ENCODE data around the gene MAN1B1.

Gene MAN1B1

DNA sequence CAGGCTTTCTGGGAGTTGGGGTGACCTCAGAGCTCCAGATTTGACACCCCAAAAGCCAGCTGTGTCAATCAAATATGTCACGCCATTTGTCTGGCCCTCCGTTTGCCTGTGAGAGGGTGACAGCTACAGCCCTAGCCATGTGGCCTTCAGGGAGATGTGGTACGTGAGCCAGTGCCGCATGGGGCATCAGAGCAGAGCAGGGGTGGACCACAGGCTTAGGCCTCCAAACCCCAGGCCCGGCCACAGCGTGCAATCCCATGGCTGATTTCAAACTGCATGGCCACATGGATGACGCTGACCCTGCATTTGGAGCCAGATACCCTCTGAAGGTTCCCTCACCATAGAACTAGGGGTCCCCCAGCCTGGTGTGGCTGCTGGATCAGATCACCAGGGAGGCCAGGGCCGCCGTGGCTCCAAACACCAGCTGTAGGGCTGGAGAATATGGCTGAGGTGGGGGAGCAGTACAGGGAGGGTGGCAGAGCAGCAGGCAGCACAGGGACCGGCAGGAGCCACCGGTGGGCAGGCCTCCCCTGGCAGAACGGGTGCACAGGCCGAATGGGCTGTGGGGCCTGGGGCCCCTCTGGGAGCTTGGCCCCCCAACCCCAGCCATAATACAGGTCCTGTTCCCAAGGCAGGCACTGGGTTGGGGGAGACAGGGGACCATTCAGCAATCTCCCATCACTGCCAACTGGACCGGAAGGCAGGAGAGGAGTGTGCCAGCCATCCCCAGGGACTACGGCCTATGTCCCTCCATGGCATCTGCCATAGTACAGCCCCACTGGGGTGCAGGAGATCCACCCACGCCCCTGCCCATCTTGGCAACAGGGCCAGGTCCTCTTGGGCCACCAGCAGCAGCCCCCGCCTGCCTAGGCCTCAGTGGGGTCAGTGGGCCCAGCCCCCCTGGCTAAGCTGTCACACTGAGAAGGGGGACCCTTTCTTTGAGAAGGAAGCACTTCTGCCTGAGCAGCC lies 18.0 kb upstream of the MAN1B1 start:
- no peak for DNase-seq (ENCODE audit: low spot score)
- ChIA-PET POLR2A (ENCODE audit: low non-redundant PET) (interaction anchor here (0.5 to 2.4 kb wide), 3 partner anchors 14 to 46 kb away, joined by 3 to 15 read pairs (median 4); partner anchors contain the start of gene MAN1B1), CTCF (interaction anchor here (0.7 to 6.0 kb wide), 17 partner anchors 8 to 226 kb away, joined by 3 to 76 read pairs (median 10); partner anchors contain the start of genes ABCA2, MAN1B1, NPDC1 and UAP1L1)
- TF ChIP-seq, protein P1, sequence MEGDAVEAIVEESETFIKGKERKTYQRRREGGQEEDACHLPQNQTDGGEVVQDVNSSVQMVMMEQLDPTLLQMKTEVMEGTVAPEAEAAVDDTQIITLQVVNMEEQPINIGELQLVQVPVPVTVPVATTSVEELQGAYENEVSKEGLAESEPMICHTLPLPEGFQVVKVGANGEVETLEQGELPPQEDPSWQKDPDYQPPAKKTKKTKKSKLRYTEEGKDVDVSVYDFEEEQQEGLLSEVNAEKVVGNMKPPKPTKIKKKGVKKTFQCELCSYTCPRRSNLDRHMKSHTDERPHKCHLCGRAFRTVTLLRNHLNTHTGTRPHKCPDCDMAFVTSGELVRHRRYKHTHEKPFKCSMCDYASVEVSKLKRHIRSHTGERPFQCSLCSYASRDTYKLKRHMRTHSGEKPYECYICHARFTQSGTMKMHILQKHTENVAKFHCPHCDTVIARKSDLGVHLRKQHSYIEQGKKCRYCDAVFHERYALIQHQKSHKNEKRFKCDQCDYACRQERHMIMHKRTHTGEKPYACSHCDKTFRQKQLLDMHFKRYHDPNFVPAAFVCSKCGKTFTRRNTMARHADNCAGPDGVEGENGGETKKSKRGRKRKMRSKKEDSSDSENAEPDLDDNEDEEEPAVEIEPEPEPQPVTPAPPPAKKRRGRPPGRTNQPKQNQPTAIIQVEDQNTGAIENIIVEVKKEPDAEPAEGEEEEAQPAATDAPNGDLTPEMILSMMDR (conservative IDR thresholded peaks at IDR 0.05; ENCODE audit: low read depth) = no peak
- H3K27ac ChIP-seq = peak overlapping the region; percentile 85

DNA sequence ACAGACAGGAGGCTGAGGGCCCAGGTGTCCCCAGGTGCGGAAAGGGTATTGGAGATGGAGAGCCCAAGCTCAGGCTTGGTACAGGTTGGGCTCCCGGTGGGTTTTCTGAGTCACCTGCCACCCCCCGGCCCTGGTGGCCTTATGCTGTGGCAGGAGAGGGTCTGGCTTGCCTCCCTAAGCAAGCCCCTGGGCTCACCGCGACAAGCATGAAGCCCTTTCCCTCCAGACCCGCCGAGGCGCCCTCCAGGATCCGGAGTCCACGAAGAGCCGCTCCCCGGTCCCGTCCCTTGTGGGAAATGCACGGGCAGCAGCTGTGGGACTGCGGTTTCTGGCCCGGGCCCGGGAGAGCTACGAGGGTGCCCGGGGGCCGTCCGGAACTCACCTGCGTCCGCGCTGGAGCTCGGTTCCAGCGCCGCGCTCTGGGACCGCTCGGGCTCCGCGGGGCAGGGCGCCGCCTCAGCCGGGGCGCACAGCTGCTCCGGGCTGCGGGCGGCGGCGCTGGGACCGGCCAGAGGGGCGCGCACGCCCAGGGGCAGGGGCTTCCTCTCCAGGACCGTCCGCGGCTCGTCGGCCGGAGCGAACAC lies 17.2 kb upstream of the MAN1B1 start:
- ChIA-PET CTCF (interaction anchor here (0.7 to 6.0 kb wide), 12 partner anchors 10 to 226 kb away, joined by 3 to 76 read pairs (median 5); partner anchors contain the start of genes ABCA2, MAN1B1 and NPDC1), POLR2A (ENCODE audit: low non-redundant PET) (interaction anchor here (0.5 to 2.4 kb wide), 4 partner anchors 14 to 45 kb away, joined by 3 to 15 read pairs (median 4); partner anchors contain the start of gene MAN1B1)
- no peak for DNase-seq (ENCODE audit: low spot score)
- TF ChIP-seq, protein P1 (conservative IDR thresholded peaks at IDR 0.05; ENCODE audit: low read depth) = no peak
- peak overlapping the region; percentile 85 for H3K27ac ChIP-seq

DNA sequence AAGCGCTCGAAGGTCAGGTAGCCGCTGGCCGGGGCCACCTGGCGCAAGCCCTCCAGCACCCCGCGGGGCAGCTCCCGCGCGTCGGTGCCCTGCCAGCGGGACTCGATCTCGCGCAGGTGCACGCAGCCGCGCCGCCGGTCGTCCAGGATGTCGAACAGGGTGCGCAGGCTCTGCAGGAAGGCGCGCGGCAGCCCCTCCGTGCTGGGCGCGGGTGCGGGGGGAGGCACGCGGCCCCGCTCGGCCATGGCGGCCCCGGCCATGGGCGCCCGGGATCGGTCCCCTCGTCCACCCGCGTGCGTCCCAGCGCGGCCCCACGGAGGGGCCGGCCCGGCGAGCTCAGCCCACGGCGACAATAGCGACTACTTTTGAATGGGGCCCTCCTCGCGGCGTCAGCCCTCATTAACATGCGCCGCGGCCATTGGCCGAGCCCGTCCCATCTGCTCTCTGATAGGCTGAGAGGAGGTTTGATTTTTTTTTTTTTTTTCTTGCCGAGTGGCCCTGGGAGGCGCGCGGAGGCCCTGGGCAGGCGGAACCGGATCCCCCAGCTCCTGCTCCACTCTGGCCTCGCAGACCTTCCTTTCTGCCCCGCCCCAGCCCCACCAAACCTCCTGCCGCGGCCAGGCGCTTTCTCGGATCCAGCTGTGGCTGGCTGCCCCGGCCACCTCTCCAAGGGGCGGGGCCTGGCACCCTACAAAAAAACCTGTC lies 16.4 kb upstream of the MAN1B1 start, which contains the start of gene SAPCD2:
Gene SAPCD2 (minus strand): TSS at position 357 of the 705 bp plus-strand sequence. CDS start 97 bp downstream, at position 260.
- peak within 1 kb of the TSS; percentile 85 for H3K27ac ChIP-seq
- TF ChIP-seq, protein P1 (conservative IDR thresholded peaks at IDR 0.05; ENCODE audit: low read depth) = no peak
- ChIA-PET CTCF (interaction anchor here (0.6 to 6.0 kb wide), 12 partner anchors 10 to 166 kb away, joined by 3 to 76 read pairs (median 5); partner anchors contain the start of genes ABCA2 and NPDC1), POLR2A (ENCODE audit: low non-redundant PET) (interaction anchor here (0.6 to 2.4 kb wide), 7 partner anchors 13 to 192 kb away, joined by 3 to 15 read pairs (median 3); partner anchors contain the start of gene MAN1B1)
- DNase-seq (ENCODE audit: low spot score) = peak; percentile 96

DNA sequence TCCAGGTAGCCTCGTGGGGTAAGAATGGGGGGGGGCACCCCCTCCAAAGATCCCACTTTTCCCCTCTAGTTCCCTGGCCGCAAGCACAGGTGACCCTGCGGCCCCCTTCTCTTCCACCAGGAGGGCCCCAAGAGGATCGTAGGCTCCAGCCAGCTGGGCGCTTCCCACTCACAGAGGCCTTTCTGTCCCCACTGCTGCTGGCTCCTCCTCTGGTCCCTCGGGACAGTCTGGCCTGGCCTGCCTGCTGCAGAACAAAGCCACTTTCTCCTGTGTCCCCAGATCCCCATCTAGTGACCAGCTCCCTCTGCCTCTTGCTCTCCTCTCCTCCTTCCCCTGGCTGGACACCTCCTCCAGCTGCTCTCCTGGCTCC lies 15.9 kb upstream of the MAN1B1 start:
- ChIA-PET POLR2A (ENCODE audit: low non-redundant PET) (interaction anchor here (0.6 to 2.4 kb wide), 6 partner anchors 16 to 191 kb away, joined by 3 to 15 read pairs (median 3); partner anchors contain the start of gene MAN1B1), CTCF (interaction anchor here (0.6 to 6.0 kb wide), 9 partner anchors 19 to 166 kb away, joined by 3 to 76 read pairs (median 5); partner anchors contain the start of genes ABCA2 and NPDC1)
- peak overlapping the region; percentile 85 for H3K27ac ChIP-seq
- DNase-seq (ENCODE audit: low spot score) = no peak
- TF ChIP-seq, protein P1 (conservative IDR thresholded peaks at IDR 0.05; ENCODE audit: low read depth) = no peak

DNA sequence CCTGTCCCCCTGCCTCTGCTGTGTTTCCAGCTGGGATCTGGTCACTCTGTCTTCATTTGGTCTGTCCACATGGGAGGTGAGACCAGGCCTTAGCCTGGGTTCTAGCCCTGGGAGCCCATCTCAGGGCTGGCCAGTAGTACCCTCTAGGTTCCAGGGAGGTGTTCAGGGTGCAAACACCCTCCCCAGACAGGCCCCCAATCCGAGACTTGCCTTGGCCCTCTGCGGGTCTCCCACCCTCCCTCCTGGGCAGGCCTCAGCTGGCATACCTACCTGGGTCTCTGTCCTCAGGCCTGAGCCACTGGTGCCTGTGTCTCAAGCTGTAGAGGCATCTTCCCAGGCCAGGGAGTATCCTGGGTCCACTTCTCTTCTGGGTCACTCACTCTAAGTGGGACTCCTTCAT lies 15.5 kb upstream of the MAN1B1 start:
- DNase-seq (ENCODE audit: low spot score) = no peak
- TF ChIP-seq, protein P1 (conservative IDR thresholded peaks at IDR 0.05; ENCODE audit: low read depth) = no peak
- peak overlapping the region; percentile 85 for H3K27ac ChIP-seq
- ChIA-PET POLR2A (ENCODE audit: low non-redundant PET) (interaction anchor here (0.6 to 1.4 kb wide), 3 partner anchors 17 to 190 kb away, joined by 3 to 4 read pairs (median 3); no protein-coding TSS in a partner anchor), CTCF (interaction anchor here (0.5 to 6.0 kb wide), 6 partner anchors 19 to 301 kb away, joined by 3 to 31 read pairs (median 13); partner anchors contain the start of gene ABCA2)

Data from RWPE1 (cell line).